ENCODE measurements around the gene CFAP251. TPM values are rescaled to one million over a fixed set of nuclear protein-coding genes. Genes with fewer than 3 reads are reported as not detected.

CFAP251 gene
- polyA plus RNA-seq, 1 donor (not counting 4 experiments of a cell fraction or from before 2014, with no cell fraction given), result 74.2 TPM

- H3K27ac ChIP-seq (ENCODE audit: control insufficient read depth, insufficient read depth, low read length), result no peak overlapping the region
- H3K9me3 ChIP-seq (ENCODE audit: control insufficient read depth, low read depth, low read length), result no peaks in the 10 kb centered on the region
- H2AFZ ChIP-seq (ENCODE audit: control insufficient read depth, low read length), result no peak overlapping the region
- H3K36me3 ChIP-seq (ENCODE audit: control insufficient read depth in 2 of 2, extremely low read depth in 1 of 2, insufficient read depth in 2 of 2, low read length in 2 of 2), result peaks cover 31 to 40% of the 10 kb centered on the region in 2 experiments
- TF ChIP-seq EZH2 (IDR thresholded peaks at IDR 0.05; ENCODE audit: low read length) (no peak), CTCF (optimal IDR thresholded peaks at IDR 0.05 in 1 of 3, IDR thresholded peaks at IDR 0.05 in 1 of 3, conservative IDR thresholded peaks at IDR 0.05 in 1 of 3; ENCODE audit: extremely low read depth in 1 of 3, insufficient read depth in 2 of 3, low read length in 3 of 3) (no peak)
- peaks cover 4% of the 10 kb centered on the region for H3K79me2 ChIP-seq (ENCODE audit: control insufficient read depth, insufficient read depth, low read length)
- DNase-seq (ENCODE audit: low read depth, low spot score), result no peak
- no peak overlapping the region for H3K4me2 ChIP-seq (ENCODE audit: control insufficient read depth, extremely low read depth, insufficient read depth, low read depth, low read length)
- H4K20me1 ChIP-seq (ENCODE audit: control insufficient read depth, extremely low read depth, insufficient read depth, low read length), result no peaks in the 10 kb centered on the region
- no peak overlapping the region for H3K9ac ChIP-seq (ENCODE audit: control insufficient read depth, extremely low read depth, insufficient read depth, low read length)
- no peaks in the 10 kb centered on the region for H3K27me3 ChIP-seq (ENCODE audit: control insufficient read depth, extremely low read depth, insufficient read depth, low read length)
- dilution Hi-C loops (cut with MboI; ENCODE audit: extremely low pct_ligation_motif_present, low sequenced_read_pairs), result no loop called here
- no peaks in the 10 kb centered on the region for H3K4me1 ChIP-seq (ENCODE audit: control insufficient read depth, extremely low read depth, insufficient read depth, low read length)
- FAIRE-seq, result no peak
- no peak overlapping the region for H3K4me3 ChIP-seq (ENCODE audit: control insufficient read depth in 2 of 3, extremely low read depth in 1 of 3, insufficient read depth in 2 of 3, low read depth in 1 of 3, low read length in 3 of 3)
- H3K9me1 ChIP-seq (ENCODE audit: control insufficient read depth, extremely low read depth, insufficient read depth, low read length), result no peaks in the 10 kb centered on the region
Measured at GRCh38 chr12:121905746-121906145, 12.6 kb upstream of the CFAP251 start.

DNA sequence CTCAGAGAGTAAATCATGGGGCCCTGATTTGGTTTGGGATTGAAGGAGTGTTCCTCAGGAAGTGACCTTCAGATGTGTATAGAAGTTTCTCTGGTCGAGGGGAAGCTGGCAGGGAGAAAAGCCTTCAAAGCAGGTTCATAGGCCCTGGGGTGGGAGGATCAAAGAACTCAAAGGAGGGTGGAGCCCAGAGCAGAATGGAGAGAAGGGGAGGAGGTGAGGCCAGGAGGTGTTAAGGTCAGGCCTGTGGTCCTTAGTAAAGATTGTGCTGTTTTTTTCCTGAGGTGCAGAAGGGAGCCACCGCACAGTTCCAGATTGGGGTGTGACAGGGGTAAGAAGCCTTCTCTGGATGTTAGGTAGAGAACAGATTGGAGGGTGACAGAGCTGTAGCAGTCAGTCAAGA, 9.7 kb upstream of the CFAP251 start:
- no peak for FAIRE-seq
- Histone ChIP-seq H3K79me2 (ENCODE audit: control insufficient read depth, insufficient read depth, low read length) (peaks cover 4% of the 10 kb centered on the region), H4K20me1 (ENCODE audit: control insufficient read depth, extremely low read depth, insufficient read depth, low read length) (no peaks in the 10 kb centered on the region), H3K9me1 (ENCODE audit: control insufficient read depth, extremely low read depth, insufficient read depth, low read length) (no peaks in the 10 kb centered on the region), H3K27ac (ENCODE audit: control insufficient read depth, insufficient read depth, low read length) (no peak overlapping the region), H2AFZ (ENCODE audit: control insufficient read depth, low read length) (no peak overlapping the region), H3K4me1 (ENCODE audit: control insufficient read depth, extremely low read depth, insufficient read depth, low read length) (peaks cover 7% of the 10 kb centered on the region), H3K9ac (ENCODE audit: control insufficient read depth, extremely low read depth, insufficient read depth, low read length) (no peak overlapping the region), H3K36me3 (ENCODE audit: control insufficient read depth in 2 of 2, extremely low read depth in 1 of 2, insufficient read depth in 2 of 2, low read length in 2 of 2) (peaks cover 16 to 24% of the 10 kb centered on the region in 2 experiments), H3K4me2 (ENCODE audit: control insufficient read depth, extremely low read depth, insufficient read depth, low read depth, low read length) (no peak overlapping the region), H3K27me3 (ENCODE audit: control insufficient read depth, extremely low read depth, insufficient read depth, low read length) (no peaks in the 10 kb centered on the region), H3K9me3 (ENCODE audit: control insufficient read depth, low read depth, low read length) (no peaks in the 10 kb centered on the region), H3K4me3 (ENCODE audit: control insufficient read depth in 2 of 3, extremely low read depth in 1 of 3, insufficient read depth in 2 of 3, low read depth in 1 of 3, low read length in 3 of 3) (no peak overlapping the region)
- dilution Hi-C loops (cut with MboI; ENCODE audit: extremely low pct_ligation_motif_present, low sequenced_read_pairs), result no loop called here
- TF ChIP-seq EZH2 (IDR thresholded peaks at IDR 0.05; ENCODE audit: low read length), result no peak
- no peak for TF ChIP-seq CTCF (optimal IDR thresholded peaks at IDR 0.05 in 1 of 3, IDR thresholded peaks at IDR 0.05 in 1 of 3, conservative IDR thresholded peaks at IDR 0.05 in 1 of 3; ENCODE audit: extremely low read depth in 1 of 3, insufficient read depth in 2 of 3, low read length in 3 of 3)
- no peak for DNase-seq (ENCODE audit: low read depth, low spot score)
